ENCODE data around the gene ANKS6. TPM values are rescaled to one million over a fixed set of nuclear protein-coding genes. Genes with fewer than 3 reads are reported as not detected.

ANKS6 gene
- total RNA-seq, 1 donor from 2014 or later, result 8.0 TPM

GRCh38 chr9:98771209-98771874 is 25.0 kb downstream of the ANKS6 start:
- no peak for DNase-seq

- no peak for DNase-seq
Measured at GRCh38 chr9:98770717-98771116, 25.6 kb downstream of the ANKS6 start.

- DNase-seq, result no peak
Measured at GRCh38 chr9:98768344-98768743, 28.0 kb downstream of the ANKS6 start.

GRCh38 chr9:98767915-98768314 is 28.4 kb downstream of the ANKS6 start:
- DNase-seq, result no peak

- no peak for DNase-seq
Measured at GRCh38 chr9:98767196-98767595, 29.2 kb downstream of the ANKS6 start.

GRCh38 chr9:98766586-98766985 is 29.8 kb downstream of the ANKS6 start:
- no peak for DNase-seq

GRCh38 chr9:98765256-98765655 is 31.1 kb downstream of the ANKS6 start:
- DNase-seq, result no peak

- DNase-seq, result no peak
Measured at GRCh38 chr9:98763986-98764745, 32.2 kb downstream of the ANKS6 start.

GRCh38 chr9:98760231-98760630 is 36.1 kb downstream of the ANKS6 start:
- peak; percentile 7 for DNase-seq

- DNase-seq, result no peak
Measured at GRCh38 chr9:98755006-98755618, 41.2 kb downstream of the ANKS6 start.

GRCh38 chr9:98751210-98751609 is 45.1 kb downstream of the ANKS6 start:
- no peak for DNase-seq

GRCh38 chr9:98750364-98751060 is 45.8 kb downstream of the ANKS6 start:
- no peak for DNase-seq

- DNase-seq, result no peak
Measured at GRCh38 chr9:98747476-98747875, 48.9 kb downstream of the ANKS6 start.

- no peak for DNase-seq
Measured at GRCh38 chr9:98745470-98745869, 50.9 kb downstream of the ANKS6 start.

- DNase-seq, result no peak
Measured at GRCh38 chr9:98743818-98744611, 52.3 kb downstream of the ANKS6 start.

GRCh38 chr9:98743329-98743728 is 53.0 kb downstream of the ANKS6 start:
- no peak for DNase-seq

- DNase-seq, result peak; percentile 3
Measured at GRCh38 chr9:98742325-98743280, 53.8 kb downstream of the ANKS6 start.

GRCh38 chr9:98740226-98740881 is 56.0 kb downstream of the ANKS6 start:
- DNase-seq, result peak; percentile 63

GRCh38 chr9:98738741-98739140 is 57.6 kb downstream of the ANKS6 start:
- DNase-seq, result no peak

GRCh38 chr9:98736226-98736625 is 60.1 kb downstream of the ANKS6 start:
- no peak for DNase-seq

GRCh38 chr9:98732801-98733200 is 63.6 kb downstream of the ANKS6 start:
- no peak for DNase-seq

Data from dermis blood vessel endothelial cell (primary cell).